Panc1 (cell line): Measurements from ENCODE around the gene RPN2. TPM values are rescaled to one million over a fixed set of nuclear protein-coding genes. Genes with fewer than 3 reads are reported as not detected.

ENCODE experiments used
- ATAC-seq: fragments of 200-7000 bp; cut with Tn5 transposase; 2 replicates; pipeline ENCODE4 v1.9.1; 2020; ENCODE audit warnings: mild to moderate bottlenecking, moderate library complexity
- BruUV-seq: library from RNA; stranded (reverse); fragments of 400-500 nt; replicated peaks from 2 replicates; lab custom pipeline; 2021; lab: Mats Ljungman, UMichigan
- CTCF ChIA-PET: fragments of 300-600 bp; sonication (Branson Sonifier 250); formaldehyde crosslinking; loops from one replicate; lab custom pipeline; 2022; ENCODE audit warnings: antibody characterized with exemption; lab: Charles Lee
- POLR2A ChIA-PET: fragments of 300-600 bp; sonication (Branson Sonifier 250); formaldehyde crosslinking; loops from one replicate; lab custom pipeline; 2022; ENCODE audit warnings: antibody characterized with exemption; lab: Charles Lee
- DNase-seq: peaks from one replicate; pipeline ENCODE4 v3.0.0-alpha.2; 2010; ENCODE audit warnings: low read depth, low spot score
- H3K27ac ChIP-seq: 2 replicates; pipeline ENCODE4 v1.5.1; 2011; ENCODE audit warnings: mild to moderate bottlenecking, low read length, inconsistent platforms
- H3K27me3 ChIP-seq: fragments of 200-500 bp; sonication (Bioruptor generic); 2 replicates; pipeline ENCODE4 v1.6.0; 2014; ENCODE audit warnings: low read length, inconsistent platforms; ENCODE audit not compliant: control insufficient read depth, insufficient read depth
- H3K36me3 ChIP-seq: fragments of 200-500 bp; sonication (Bioruptor generic); 2 replicates; pipeline ENCODE4 v1.5.1; 2014; ENCODE audit warnings: inconsistent platforms, mild to moderate bottlenecking, low read length, moderate library complexity; ENCODE audit not compliant: control insufficient read depth, insufficient read depth
- H3K4me1 ChIP-seq: 2 replicates; pipeline ENCODE4 v1.5.1; 2011; ENCODE audit warnings: inconsistent platforms, mild to moderate bottlenecking, low read length, moderate library complexity; ENCODE audit not compliant: control insufficient read depth, insufficient read depth
- H3K4me3 ChIP-seq, 2 experiments: 2 replicates each; pipeline ENCODE4 v1.5.1; 2011 to 2012; ENCODE audit warnings: low read depth in 2 of 2, low read length in 2 of 2, mild to moderate bottlenecking in 2 of 2, inconsistent platforms in 1 of 2, moderate library complexity in 1 of 2
- H3K9me3 ChIP-seq: fragments of 200-500 bp; sonication (Bioruptor generic); 2 replicates; pipeline ENCODE4 v1.5.1; 2014; ENCODE audit warnings: low read depth, mild to moderate bottlenecking, inconsistent platforms, low read length, moderate library complexity; ENCODE audit not compliant: control insufficient read depth, insufficient read depth
- POLR2AphosphoS5 ChIP-seq: IDR thresholded peaks from 2 replicates; pipeline ENCODE4 v1.6.1; 2012; ENCODE audit warnings: mild to moderate bottlenecking, low read depth, low read length, moderate library complexity
- SIN3A ChIP-seq: IDR thresholded peaks from 2 replicates; pipeline ENCODE4 v1.6.1; 2012; ENCODE audit warnings: low read depth, mild to moderate bottlenecking, low read length, moderate library complexity, borderline replicate concordance; ENCODE audit not compliant: insufficient read depth
- TCF7L2 ChIP-seq: IDR thresholded peaks from 2 replicates; pipeline ENCODE4 v1.6.1; 2011; ENCODE audit warnings: mild to moderate bottlenecking, low read depth, low read length, inconsistent platforms
- in situ Hi-C: cut with HindIII; loops from 2 replicates; pipeline ENCODE4 v1.10.0; 2016; ENCODE audit warnings: low sequenced_read_pairs, low pct_unique_long_range_greater_than_20kb
- intact Hi-C: fragments of 100-400 bp; cut with micrococcal nuclease; formaldehyde crosslinking; loops from one replicate; pipeline ENCODE4 v1.10.0; 2022; ENCODE audit not compliant: unreplicated experiment
- total RNA-seq: library from RNA; stranded (reverse); gene quantifications from one replicate; pipeline ENCODE4 v1.2.1, GENCODE V29; 2021; ENCODE audit not compliant: unreplicated experiment
- TF ChIP-seq, protein P1 (sequence below), 2 experiments: IDR thresholded peaks; 2 replicates each; pipeline ENCODE4 v1.6.1; 2011 to 2012; ENCODE audit warnings: low read depth in 2 of 2, control low read depth in 1 of 2, low read length in 1 of 2, mild to moderate bottlenecking in 1 of 2, moderate library complexity in 1 of 2; ENCODE audit not compliant: insufficient read depth in 1 of 2
- TF ChIP-seq, protein P2 (sequence below): fragments of 450-650 bp; IDR thresholded peaks from 2 replicates; pipeline ENCODE4 v1.5.1; 2017; ENCODE audit warnings: mild to moderate bottlenecking

Gene RPN2
- total RNA-seq, 1 experiment from 2014 or later, result 250 TPM

DNA sequence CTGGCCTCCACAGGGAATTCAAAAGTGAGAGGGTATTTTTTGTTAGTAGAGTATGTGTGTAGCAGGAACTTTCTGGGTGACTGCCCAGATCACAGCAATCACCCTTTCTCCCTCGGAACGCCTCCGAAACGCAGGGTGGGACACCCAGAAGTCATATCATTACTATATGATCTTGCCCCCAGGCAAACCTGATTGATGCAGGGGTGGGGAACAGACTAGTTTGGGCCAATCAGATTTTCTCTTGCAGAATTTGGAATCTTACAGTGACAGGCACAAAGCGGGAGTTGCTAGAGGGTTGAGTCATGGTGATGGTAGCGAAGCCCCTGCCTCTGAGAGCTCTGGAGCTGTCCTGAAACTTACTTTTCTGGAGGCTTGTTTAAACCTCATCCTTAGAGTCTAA, 16.5 kb upstream of the RPN2 start:
- in situ Hi-C loops (no loop called here), intact Hi-C loops (no loop called here)
- POLR2A ChIA-PET, result no interaction called here
- no peaks in the 10 kb centered on the region for H3K36me3 ChIP-seq
- TF ChIP-seq, protein P1, sequence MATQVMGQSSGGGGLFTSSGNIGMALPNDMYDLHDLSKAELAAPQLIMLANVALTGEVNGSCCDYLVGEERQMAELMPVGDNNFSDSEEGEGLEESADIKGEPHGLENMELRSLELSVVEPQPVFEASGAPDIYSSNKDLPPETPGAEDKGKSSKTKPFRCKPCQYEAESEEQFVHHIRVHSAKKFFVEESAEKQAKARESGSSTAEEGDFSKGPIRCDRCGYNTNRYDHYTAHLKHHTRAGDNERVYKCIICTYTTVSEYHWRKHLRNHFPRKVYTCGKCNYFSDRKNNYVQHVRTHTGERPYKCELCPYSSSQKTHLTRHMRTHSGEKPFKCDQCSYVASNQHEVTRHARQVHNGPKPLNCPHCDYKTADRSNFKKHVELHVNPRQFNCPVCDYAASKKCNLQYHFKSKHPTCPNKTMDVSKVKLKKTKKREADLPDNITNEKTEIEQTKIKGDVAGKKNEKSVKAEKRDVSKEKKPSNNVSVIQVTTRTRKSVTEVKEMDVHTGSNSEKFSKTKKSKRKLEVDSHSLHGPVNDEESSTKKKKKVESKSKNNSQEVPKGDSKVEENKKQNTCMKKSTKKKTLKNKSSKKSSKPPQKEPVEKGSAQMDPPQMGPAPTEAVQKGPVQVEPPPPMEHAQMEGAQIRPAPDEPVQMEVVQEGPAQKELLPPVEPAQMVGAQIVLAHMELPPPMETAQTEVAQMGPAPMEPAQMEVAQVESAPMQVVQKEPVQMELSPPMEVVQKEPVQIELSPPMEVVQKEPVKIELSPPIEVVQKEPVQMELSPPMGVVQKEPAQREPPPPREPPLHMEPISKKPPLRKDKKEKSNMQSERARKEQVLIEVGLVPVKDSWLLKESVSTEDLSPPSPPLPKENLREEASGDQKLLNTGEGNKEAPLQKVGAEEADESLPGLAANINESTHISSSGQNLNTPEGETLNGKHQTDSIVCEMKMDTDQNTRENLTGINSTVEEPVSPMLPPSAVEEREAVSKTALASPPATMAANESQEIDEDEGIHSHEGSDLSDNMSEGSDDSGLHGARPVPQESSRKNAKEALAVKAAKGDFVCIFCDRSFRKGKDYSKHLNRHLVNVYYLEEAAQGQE (IDR thresholded peaks at IDR 0.05; ENCODE audit: insufficient read depth in 1 of 2, low read depth in 2 of 2, low read length in 1 of 2), result no peak
- TF ChIP-seq SIN3A, result no peak
- TF ChIP-seq, protein P2, sequence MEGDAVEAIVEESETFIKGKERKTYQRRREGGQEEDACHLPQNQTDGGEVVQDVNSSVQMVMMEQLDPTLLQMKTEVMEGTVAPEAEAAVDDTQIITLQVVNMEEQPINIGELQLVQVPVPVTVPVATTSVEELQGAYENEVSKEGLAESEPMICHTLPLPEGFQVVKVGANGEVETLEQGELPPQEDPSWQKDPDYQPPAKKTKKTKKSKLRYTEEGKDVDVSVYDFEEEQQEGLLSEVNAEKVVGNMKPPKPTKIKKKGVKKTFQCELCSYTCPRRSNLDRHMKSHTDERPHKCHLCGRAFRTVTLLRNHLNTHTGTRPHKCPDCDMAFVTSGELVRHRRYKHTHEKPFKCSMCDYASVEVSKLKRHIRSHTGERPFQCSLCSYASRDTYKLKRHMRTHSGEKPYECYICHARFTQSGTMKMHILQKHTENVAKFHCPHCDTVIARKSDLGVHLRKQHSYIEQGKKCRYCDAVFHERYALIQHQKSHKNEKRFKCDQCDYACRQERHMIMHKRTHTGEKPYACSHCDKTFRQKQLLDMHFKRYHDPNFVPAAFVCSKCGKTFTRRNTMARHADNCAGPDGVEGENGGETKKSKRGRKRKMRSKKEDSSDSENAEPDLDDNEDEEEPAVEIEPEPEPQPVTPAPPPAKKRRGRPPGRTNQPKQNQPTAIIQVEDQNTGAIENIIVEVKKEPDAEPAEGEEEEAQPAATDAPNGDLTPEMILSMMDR, result no peak
- TF ChIP-seq TCF7L2, result no peak
- DNase-seq (no peak), ATAC-seq (no peak)
- no TSS peak for BruUV-seq
- CTCF ChIA-PET, result no interaction called here
- peaks cover 6% of the 10 kb centered on the region; the same call in 1 of the 2 replicates for H3K27me3 ChIP-seq
- no peaks in the 10 kb centered on the region for H3K4me1 ChIP-seq
- no peaks in the 10 kb centered on the region for H3K9me3 ChIP-seq
- H3K4me3 ChIP-seq, result no peak overlapping the region
- no peak overlapping the region for H3K27ac ChIP-seq

DNA sequence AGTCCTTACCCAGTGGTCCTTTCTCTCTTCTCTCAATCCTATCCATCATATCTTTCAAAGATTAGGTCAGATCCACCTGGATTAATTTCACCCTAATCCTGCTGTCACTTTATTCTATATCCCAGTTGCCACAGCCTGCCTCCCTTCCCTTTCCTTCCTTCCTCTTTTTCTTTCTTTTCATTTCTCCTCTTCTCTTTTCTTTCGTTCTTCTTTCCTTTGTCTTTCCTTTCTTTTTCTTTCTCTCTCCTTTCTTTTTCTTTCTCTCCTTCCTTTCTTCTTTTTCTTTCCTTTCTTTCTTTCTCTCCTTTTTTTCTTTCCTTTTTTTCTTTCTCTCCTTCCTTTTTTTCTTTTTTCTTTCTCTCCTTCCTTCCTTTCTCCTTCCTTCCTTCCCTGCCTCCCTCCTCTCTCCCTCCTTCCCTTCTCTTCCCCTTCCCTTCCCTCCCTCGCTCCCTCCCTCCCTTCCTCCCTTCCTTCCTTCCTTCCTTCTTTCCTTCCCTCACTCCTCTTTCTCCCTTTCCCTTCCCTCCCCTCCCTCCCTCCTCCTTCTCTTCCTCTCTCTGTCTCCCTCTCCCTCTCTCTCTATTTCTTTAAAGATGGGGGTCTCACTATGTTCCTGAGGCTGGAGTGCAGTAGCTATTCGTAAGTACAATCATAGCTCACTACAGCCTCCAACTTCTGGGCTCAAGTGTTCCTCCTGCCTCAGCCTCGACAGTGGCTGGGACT, 15.1 kb upstream of the RPN2 start:
- POLR2A ChIA-PET, result no interaction called here
- in situ Hi-C loops, result no loop called here

More for the DNA sequence above, 15.1 kb upstream of the RPN2 start:
- CTCF ChIA-PET, result no interaction called here
- no peaks in the 10 kb centered on the region for H3K4me1 ChIP-seq
- no peak overlapping the region for H3K4me3 ChIP-seq
- DNase-seq, result no peak
- intact Hi-C loops, result no loop called here
- BruUV-seq, result no TSS peak
- no peak overlapping the region for H3K27ac ChIP-seq
- no peaks in the 10 kb centered on the region for H3K36me3 ChIP-seq
- no peak for TF ChIP-seq SIN3A
- TF ChIP-seq, protein P2, result no peak
- TF ChIP-seq, protein P1 (IDR thresholded peaks at IDR 0.05; ENCODE audit: insufficient read depth in 1 of 2, low read depth in 2 of 2, low read length in 1 of 2), result no peak
- no peak for TF ChIP-seq POLR2AphosphoS5
- TF ChIP-seq TCF7L2, result no peak
- no peak for ATAC-seq
- peaks cover 6% of the 10 kb centered on the region; the same call in 1 of the 2 replicates for H3K27me3 ChIP-seq
- H3K9me3 ChIP-seq, result no peaks in the 10 kb centered on the region
